ENCODE results near the gene HDAC10. TPM values are rescaled to one million over a fixed set of nuclear protein-coding genes. Genes with fewer than 3 reads are reported as not detected.
A peak's percentile ranks its signal among the peaks of the same experiment; 100 is the strongest.

HDAC10 gene
- total RNA-seq, 2 experiments from 2014 or later: 99.1 to 111 TPM

- Mint-ChIP-seq H3K27me3 (peaks cover 4% of the 10 kb centered on the region), H3K4me3 (no peak overlapping the region), H3K4me1 (peaks cover 10% of the 10 kb centered on the region), H3K27ac (no peak overlapping the region), H3K9me3 (no peaks in the 10 kb centered on the region), H3K36me3 (peaks cover 3% of the 10 kb centered on the region)
- ATAC-seq (ENCODE audit: low read depth): no peak
- POLR2A ChIA-PET: no interaction called here
- DNase-seq: peak; percentile 75
Measured at GRCh38 chr22:50271519-50271970, 20.5 kb upstream of the HDAC10 start.

- POLR2A ChIA-PET: no interaction called here
- ATAC-seq (ENCODE audit: low read depth) (peak; percentile 49), DNase-seq (peak; percentile 85)
- peaks cover 4% of the 10 kb centered on the region for H3K27me3 Mint-ChIP-seq
- H3K27ac Mint-ChIP-seq: no peak overlapping the region
- H3K4me1 Mint-ChIP-seq: peaks cover 10% of the 10 kb centered on the region
- H3K9me3 Mint-ChIP-seq: no peaks in the 10 kb centered on the region
- peaks cover 1% of the 10 kb centered on the region for H3K36me3 Mint-ChIP-seq
- peak overlapping the region; percentile 69 for H3K4me3 Mint-ChIP-seq
Measured at GRCh38 chr22:50270666-50271394, 19.8 kb upstream of the HDAC10 start.

- ATAC-seq (ENCODE audit: low read depth) (peak; percentile 59), DNase-seq (peak; percentile 79)
- Mint-ChIP-seq H3K36me3 (no peaks in the 10 kb centered on the region), H3K4me3 (peak within 1 kb of the TSS; percentile 76), H3K4me1 (peaks cover 10% of the 10 kb centered on the region), H3K27me3 (peaks cover 4% of the 10 kb centered on the region), H3K27ac (no peak within 1 kb of the TSS), H3K9me3 (no peaks in the 10 kb centered on the region)
- POLR2A ChIA-PET: interaction anchor here (0.7 kb wide), 1 partner anchor 580 kb away, joined by 3 read pairs; no protein-coding TSS in a partner anchor
Measured at GRCh38 chr22:50269970-50270665, 19.1 kb upstream of the HDAC10 start, which contains the start of gene MAPK11. Gene MAPK11, minus strand, starts transcription at chr22:50270380. Its CDS starts 88 bp downstream, at chr22:50270292.

GRCh38 chr22:50269573-50269969 lies 18.5 kb upstream of the HDAC10 start:
- Mint-ChIP-seq H3K36me3 (no peaks in the 10 kb centered on the region), H3K27ac (no peak overlapping the region), H3K4me3 (peak overlapping the region; percentile 76), H3K9me3 (no peaks in the 10 kb centered on the region), H3K4me1 (peaks cover 10% of the 10 kb centered on the region), H3K27me3 (peaks cover 4% of the 10 kb centered on the region)
- POLR2A ChIA-PET: interaction anchor here (0.7 kb wide), 1 partner anchor 580 kb away, joined by 3 read pairs; no protein-coding TSS in a partner anchor
- no peak for ATAC-seq (ENCODE audit: low read depth)
- no peak for DNase-seq

GRCh38 chr22:50268655-50269113 lies 17.6 kb upstream of the HDAC10 start:
- Mint-ChIP-seq H3K27ac (no peak overlapping the region), H3K9me3 (no peaks in the 10 kb centered on the region), H3K4me3 (no peak overlapping the region), H3K36me3 (no peaks in the 10 kb centered on the region), H3K27me3 (peaks cover 4% of the 10 kb centered on the region), H3K4me1 (peaks cover 7% of the 10 kb centered on the region)
- POLR2A ChIA-PET: no interaction called here
- DNase-seq: no peak
- ATAC-seq (ENCODE audit: low read depth): no peak

GRCh38 chr22:50267591-50268390 lies 16.7 kb upstream of the HDAC10 start:
- Mint-ChIP-seq H3K9me3 (no peaks in the 10 kb centered on the region), H3K4me3 (no peak overlapping the region), H3K36me3 (no peaks in the 10 kb centered on the region), H3K4me1 (peaks cover 7% of the 10 kb centered on the region), H3K27me3 (peaks cover 2% of the 10 kb centered on the region), H3K27ac (no peak overlapping the region)
- DNase-seq (peak; percentile 70), ATAC-seq (ENCODE audit: low read depth) (no peak)
- POLR2A ChIA-PET: interaction anchor here (0.6 to 1.5 kb wide), 3 partner anchors 14 to 24 kb away, joined by 3 read pairs; partner anchors contain the start of gene HDAC10

GRCh38 chr22:50266994-50267393 lies 15.9 kb upstream of the HDAC10 start:
- ATAC-seq (ENCODE audit: low read depth): no peak
- Mint-ChIP-seq H3K4me1 (peaks cover 11% of the 10 kb centered on the region), H3K27me3 (peaks cover 7% of the 10 kb centered on the region), H3K36me3 (no peaks in the 10 kb centered on the region), H3K4me3 (no peak overlapping the region), H3K9me3 (no peaks in the 10 kb centered on the region), H3K27ac (no peak overlapping the region)
- POLR2A ChIA-PET: interaction anchor here (1.4 to 1.5 kb wide), 2 partner anchors 13 to 23 kb away, joined by 3 read pairs; no protein-coding TSS in a partner anchor
- no peak for DNase-seq

GRCh38 chr22:50264946-50265669 lies 14.0 kb upstream of the HDAC10 start:
- ATAC-seq (ENCODE audit: low read depth): no peak
- Mint-ChIP-seq H3K4me1 (peaks cover 10% of the 10 kb centered on the region), H3K27me3 (peaks cover 8% of the 10 kb centered on the region), H3K36me3 (no peaks in the 10 kb centered on the region), H3K9me3 (no peaks in the 10 kb centered on the region), H3K27ac (no peak overlapping the region), H3K4me3 (no peak overlapping the region)
- POLR2A ChIA-PET: no interaction called here
- DNase-seq: no peak

- ATAC-seq (ENCODE audit: low read depth): no peak
- POLR2A ChIA-PET: interaction anchor here (3.7 kb wide), 1 partner anchor 13 kb away, joined by 26 read pairs; the partner anchor contains the start of gene HDAC10
- H3K4me3 Mint-ChIP-seq: no peak overlapping the region
- H3K36me3 Mint-ChIP-seq: no peaks in the 10 kb centered on the region
- peaks cover 10% of the 10 kb centered on the region for H3K4me1 Mint-ChIP-seq
- H3K9me3 Mint-ChIP-seq: no peaks in the 10 kb centered on the region
- H3K27ac Mint-ChIP-seq: no peak overlapping the region
- H3K27me3 Mint-ChIP-seq: peaks cover 8% of the 10 kb centered on the region
- no peak for DNase-seq
Measured at GRCh38 chr22:50264104-50264745, 13.2 kb upstream of the HDAC10 start.

GRCh38 chr22:50262973-50263617 lies 12.0 kb upstream of the HDAC10 start:
- Mint-ChIP-seq H3K27ac (no peak overlapping the region), H3K36me3 (no peaks in the 10 kb centered on the region), H3K4me1 (peaks cover 5% of the 10 kb centered on the region), H3K27me3 (peaks cover 11% of the 10 kb centered on the region), H3K4me3 (no peak overlapping the region), H3K9me3 (no peaks in the 10 kb centered on the region)
- POLR2A ChIA-PET: interaction anchor here (0.6 to 3.7 kb wide), 4 partner anchors 12 to 262 kb away, joined by 3 to 26 read pairs (median 4); partner anchors contain the start of genes HDAC10 and SCO2
- DNase-seq (no peak), ATAC-seq (ENCODE audit: low read depth) (no peak)

- Mint-ChIP-seq H3K27ac (no peak overlapping the region), H3K4me3 (peak overlapping the region; percentile 64), H3K4me1 (peaks cover 4% of the 10 kb centered on the region), H3K36me3 (no peaks in the 10 kb centered on the region), H3K27me3 (peaks cover 11% of the 10 kb centered on the region), H3K9me3 (no peaks in the 10 kb centered on the region)
- DNase-seq (no peak), ATAC-seq (ENCODE audit: low read depth) (no peak)
- POLR2A ChIA-PET: interaction anchor here (0.6 to 3.7 kb wide), 4 partner anchors 11 to 263 kb away, joined by 3 to 26 read pairs (median 4); partner anchors contain the start of genes HDAC10 and SCO2
Measured at GRCh38 chr22:50262460-50262911, 11.4 kb upstream of the HDAC10 start.

Measured in activated naive CD8-positive, alpha-beta T cell treated with anti-CD3 and anti-CD28 coated beads, Interleukin-2, amount 10 ng/mL, durations not matched to agents 7 days and 5 days (primary cell).